ENCODE data around the gene PBX1.
"Not testable (repeated sequence)": the region's sequence is repeated elsewhere in the genome, so short reads cannot be mapped to it uniquely, and the experiment has no call there.

Gene PBX1

DNA sequence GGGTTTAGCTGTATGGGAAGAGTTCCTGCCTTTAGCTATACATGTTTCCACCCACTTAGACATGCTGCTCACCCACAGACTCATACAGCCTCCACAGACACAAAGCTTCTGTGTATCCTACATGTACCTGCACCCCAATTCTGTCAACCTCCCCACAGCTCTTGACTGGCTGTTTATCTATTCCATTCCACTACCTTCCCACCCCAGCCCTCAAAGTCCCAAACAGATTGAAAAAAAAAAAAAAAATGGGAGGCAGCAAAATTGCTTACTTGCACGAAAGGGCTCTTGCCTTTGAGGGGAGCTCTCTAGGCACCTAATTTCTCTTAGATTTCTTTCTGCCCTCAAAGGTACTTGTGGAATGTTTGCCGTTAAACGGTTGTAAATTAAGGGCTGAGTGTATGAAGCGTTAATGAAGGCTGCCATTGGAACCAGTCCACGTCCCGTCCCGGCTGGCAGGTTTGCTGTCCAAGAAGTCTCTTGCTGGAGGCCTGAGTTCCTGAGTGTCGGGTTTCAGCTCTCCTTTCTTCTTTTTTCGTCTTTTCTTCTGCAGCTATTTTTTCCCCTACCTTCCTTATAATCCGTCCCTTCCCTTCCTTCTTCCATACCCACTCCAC is 43.6 kb downstream of the PBX1 start (continued):
- TF ChIP-seq ZNF510 (tag by site-specific recombination; IDR thresholded peaks at IDR 0.05; ENCODE audit: insufficient replicate concordance) = no peak
- TF ChIP-seq ZBTB1 (tag by site-specific recombination; IDR thresholded peaks at IDR 0.05) = no peak
- no peak for TF ChIP-seq ZNF624 (tag by site-specific recombination; IDR thresholded peaks at IDR 0.05)
- no peak for TF ChIP-seq ZNF211 (tag by site-specific recombination; IDR thresholded peaks at IDR 0.05; ENCODE audit: low read depth)
- TF ChIP-seq ZNF658 (tag by site-specific recombination; IDR thresholded peaks at IDR 0.05) = no peak
- TF ChIP-seq ZNF223 (tag by site-specific recombination; IDR thresholded peaks at IDR 0.05) = no peak
- no peak for TF ChIP-seq ZNF530 (tag by site-specific recombination; IDR thresholded peaks at IDR 0.05; ENCODE audit: low read depth)
- TF ChIP-seq ZNF596 (tag by site-specific recombination; IDR thresholded peaks at IDR 0.05) = no peak
- TF ChIP-seq ZNF174 (tag by site-specific recombination; IDR thresholded peaks at IDR 0.05) = no peak
- TF ChIP-seq SETDB1 (IDR thresholded peaks at IDR 0.05; ENCODE audit: insufficient read length, low read length) = no peak
- TF ChIP-seq ZFHX2 (tag by site-specific recombination; conservative IDR thresholded peaks at IDR 0.05) = peak; percentile 52
- no peak for TF ChIP-seq ZNF776 (tag by site-specific recombination; IDR thresholded peaks at IDR 0.05; ENCODE audit: borderline replicate concordance)

GRCh38 chr1:164603805-164604204 is 44.8 kb downstream of the PBX1 start:
- POLR2A ChIA-PET = interaction anchor here (3.5 kb wide), 1 partner anchor 45 kb away, joined by 39 read pairs; the partner anchor contains the start of gene PBX1
- peaks cover 30% of the 10 kb centered on the region for H3K4me1 ChIP-seq (ENCODE audit: control insufficient read depth, insufficient read depth, low read length)

DNA sequence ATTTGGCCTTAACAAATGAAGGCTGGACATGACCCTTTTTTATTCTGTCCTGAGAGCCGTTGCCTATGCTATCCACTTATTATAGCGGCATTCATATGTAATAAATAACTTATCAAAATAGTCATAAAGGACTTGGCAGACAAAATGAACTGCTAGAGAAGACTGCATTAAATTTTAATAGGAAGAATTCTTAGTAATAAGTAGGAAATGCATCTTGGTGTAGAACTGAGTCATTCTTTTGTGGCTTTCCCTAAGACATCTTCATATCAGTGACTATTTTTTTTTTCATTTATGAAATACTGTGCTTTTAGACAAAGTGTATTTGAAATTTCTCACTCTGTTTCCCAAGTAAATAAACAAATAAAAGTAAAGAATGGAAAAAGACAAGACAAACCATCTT is 45.6 kb downstream of the PBX1 start:
- CTCF ChIA-PET = no interaction called here
- POLR2A ChIA-PET = interaction anchor here (3.5 kb wide), 1 partner anchor 46 kb away, joined by 39 read pairs; the partner anchor contains the start of gene PBX1
- Histone ChIP-seq H3K4me1 (ENCODE audit: control insufficient read depth, insufficient read depth, low read length) (peaks cover 23% of the 10 kb centered on the region), H3K9me3 (ENCODE audit: control insufficient read depth, insufficient read depth, low read depth, low read length) (no peaks in the 10 kb centered on the region), H3K4me3 (ENCODE audit: low read depth, low read length) (no peak overlapping the region), H3K36me3 (ENCODE audit: control insufficient read depth in 2 of 2, insufficient read depth in 1 of 2, low read length in 2 of 2) (no peaks in the 10 kb centered on the region), H3K27ac (ENCODE audit: extremely low read depth, low read depth, low read length) (no peak overlapping the region)
- TF ChIP-seq ZNF16 (tag by site-specific recombination; IDR thresholded peaks at IDR 0.05; ENCODE audit: low read depth) (no peak), ZNF133 (tag by site-specific recombination; IDR thresholded peaks at IDR 0.05) (no peak)

More at GRCh38 chr1:164603805-164604204, 44.8 kb downstream of the PBX1 start:
- not testable (repeated sequence) for H3K36me3 ChIP-seq (ENCODE audit: control insufficient read depth in 2 of 2, insufficient read depth in 1 of 2, low read length in 2 of 2); H3K27ac ChIP-seq (ENCODE audit: extremely low read depth, low read depth, low read length); H3K4me3 ChIP-seq (ENCODE audit: low read depth, low read length); H3K9me3 ChIP-seq (ENCODE audit: control insufficient read depth, insufficient read depth, low read depth, low read length)
- CTCF ChIA-PET = interaction anchor here (0.8 kb wide), 1 partner anchor 207 kb away, joined by 3 read pairs; no protein-coding TSS in a partner anchor
- TF ChIP-seq, protein P1, sequence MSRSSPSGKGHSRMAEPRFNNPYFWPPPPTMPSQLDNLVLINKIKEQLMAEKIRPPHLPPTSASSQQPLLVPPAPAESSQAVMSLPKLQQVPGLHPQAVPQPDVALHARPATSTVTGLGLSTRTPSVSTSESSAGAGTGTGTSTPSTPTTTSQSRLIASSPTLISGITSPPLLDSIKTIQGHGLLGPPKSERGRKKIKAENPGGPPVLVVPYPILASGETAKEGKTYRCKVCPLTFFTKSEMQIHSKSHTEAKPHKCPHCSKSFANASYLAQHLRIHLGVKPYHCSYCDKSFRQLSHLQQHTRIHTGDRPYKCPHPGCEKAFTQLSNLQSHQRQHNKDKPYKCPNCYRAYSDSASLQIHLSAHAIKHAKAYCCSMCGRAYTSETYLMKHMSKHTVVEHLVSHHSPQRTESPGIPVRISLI (tag by site-specific recombination; IDR thresholded peaks at IDR 0.05) = peak; percentile 92

GRCh38 chr1:164605254-164606091 is 46.5 kb downstream of the PBX1 start:
- Histone ChIP-seq H3K9me3 (ENCODE audit: control insufficient read depth, insufficient read depth, low read depth, low read length) (no peaks in the 10 kb centered on the region), H3K4me1 (ENCODE audit: control insufficient read depth, insufficient read depth, low read length) (peaks cover 19% of the 10 kb centered on the region), H3K36me3 (ENCODE audit: control insufficient read depth in 2 of 2, insufficient read depth in 1 of 2, low read length in 2 of 2) (no peaks in the 10 kb centered on the region), H3K4me3 (ENCODE audit: low read depth, low read length) (no peak overlapping the region), H3K27ac (ENCODE audit: extremely low read depth, low read depth, low read length) (no peak overlapping the region)
- ChIA-PET POLR2A (no interaction called here), CTCF (interaction anchor here (1.0 kb wide), 1 partner anchor 168 kb away, joined by 3 read pairs; no protein-coding TSS in a partner anchor)
- TF ChIP-seq ZBTB10 (tag by site-specific recombination; IDR thresholded peaks at IDR 0.05) (no peak), PRDM6 (tag by site-specific recombination; IDR thresholded peaks at IDR 0.05) (peak; percentile 12; the same call in 1 of the 2 replicates), FEZF1 (tag by site-specific recombination; IDR thresholded peaks at IDR 0.05) (peak; percentile 35; the same call in 1 of the 2 replicates), ZBTB1 (tag by site-specific recombination; IDR thresholded peaks at IDR 0.05) (no peak)
